HEK293 (cell line): Measurements from ENCODE around the gene TMEM121.

Experiments
- CTCF ChIA-PET: fragments of 350-600 bp; formaldehyde crosslinking; extraction: SDS; loops from one replicate; lab custom pipeline; 2021; ENCODE audit warnings: antibody characterized with exemption; lab: Yijun Ruan, JAX
- POLR2A ChIA-PET: fragments of 300-600 bp; formaldehyde crosslinking; extraction: SDS; loops from one replicate; lab custom pipeline; 2020; ENCODE audit warnings: antibody characterized with exemption, inconsistent platforms; lab: Yijun Ruan, JAX
- H3K27ac ChIP-seq: fragments of 200-500 bp; sonication (Bioruptor generic); 2 replicates; pipeline ENCODE4 v1.5.1; 2014; ENCODE audit warnings: low read depth, low read length, control low read depth, inconsistent platforms; ENCODE audit errors: extremely low read depth
- H3K36me3 ChIP-seq, 2 experiments: fragments of 200-500 bp in 1 of 2; sonication (Bioruptor generic) in 1 of 2; 1 replicate in 1 of 2; 2 replicates in 1 of 2; pipeline ENCODE4 v1.5.1; 2014 to 2017; ENCODE audit warnings: inconsistent platforms in 2 of 2, low read length in 2 of 2; ENCODE audit not compliant: control insufficient read depth in 2 of 2, insufficient read depth in 1 of 2
- H3K4me1 ChIP-seq: fragments of 200-500 bp; sonication (Bioruptor generic); 2 replicates; pipeline ENCODE4 v1.5.1; 2014; ENCODE audit warnings: mild to moderate bottlenecking, low read length, inconsistent platforms; ENCODE audit not compliant: control insufficient read depth, insufficient read depth
- H3K4me3 ChIP-seq: 2 replicates; pipeline ENCODE4 v1.5.1; 2011; ENCODE audit warnings: low read depth, mild to moderate bottlenecking, control low read depth, low read length, moderate library complexity
- H3K9me3 ChIP-seq: fragments of 200-500 bp; sonication (Bioruptor generic); 2 replicates; pipeline ENCODE4 v1.5.1; 2014; ENCODE audit warnings: low read depth, low read length, inconsistent platforms; ENCODE audit not compliant: control insufficient read depth, insufficient read depth
- HIC1 ChIP-seq: fragments of 450-650 bp; formaldehyde crosslinking; IDR thresholded peaks from 2 replicates; pipeline ENCODE4 v1.5.1; 2016; ENCODE audit warnings: missing biosample characterization, missing genetic modification characterization
- HOXA7 ChIP-seq: sonication (generic); formaldehyde crosslinking; IDR thresholded peaks from 2 replicates; pipeline ENCODE4 v1.8.1; 2022; ENCODE audit warnings: missing genetic modification reagents, borderline replicate concordance
- PRDM1 ChIP-seq: fragments of 450-650 bp; formaldehyde crosslinking; IDR thresholded peaks from 2 replicates; pipeline ENCODE4; 2016; ENCODE audit warnings: missing biosample characterization, missing genetic modification characterization
- PRDM2 ChIP-seq: fragments of 450-650 bp; formaldehyde crosslinking; IDR thresholded peaks from 2 replicates; pipeline ENCODE4 v1.5.1; 2016; ENCODE audit warnings: missing biosample characterization, missing genetic modification characterization, borderline replicate concordance
- ZBTB20 ChIP-seq: fragments of 450-650 bp; formaldehyde crosslinking; IDR thresholded peaks from 2 replicates; pipeline ENCODE4 v1.5.1; 2016; ENCODE audit warnings: missing biosample characterization, missing genetic modification characterization
- ZNF114 ChIP-seq: fragments of 450-650 bp; formaldehyde crosslinking; IDR thresholded peaks from 2 replicates; pipeline ENCODE4 v1.5.0; 2017; ENCODE audit warnings: missing biosample characterization, missing genetic modification characterization
- ZNF148 ChIP-seq: fragments of 450-650 bp; formaldehyde crosslinking; IDR thresholded peaks from 2 replicates; pipeline ENCODE4 v1.5.0; 2017; ENCODE audit warnings: missing biosample characterization, missing genetic modification characterization, borderline replicate concordance
- ZNF211 ChIP-seq: fragments of 450-650 bp; formaldehyde crosslinking; IDR thresholded peaks from 2 replicates; pipeline ENCODE4 v1.5.1; 2016; ENCODE audit warnings: low read depth, missing biosample characterization, missing genetic modification characterization
- ZNF223 ChIP-seq: fragments of 450-650 bp; formaldehyde crosslinking; IDR thresholded peaks from 2 replicates; pipeline ENCODE4 v1.5.1; 2016; ENCODE audit warnings: missing biosample characterization, missing genetic modification characterization
- ZNF266 ChIP-seq: fragments of 450-650 bp; formaldehyde crosslinking; IDR thresholded peaks from 2 replicates; pipeline ENCODE4 v1.5.1; 2016; ENCODE audit warnings: missing biosample characterization, missing genetic modification characterization, low read depth
- ZNF280C ChIP-seq: fragments of 450-650 bp; formaldehyde crosslinking; IDR thresholded peaks from 2 replicates; pipeline ENCODE4 v1.5.1; 2016; ENCODE audit warnings: missing biosample characterization, missing genetic modification characterization
- ZNF398 ChIP-seq: fragments of 450-650 bp; formaldehyde crosslinking; IDR thresholded peaks from 2 replicates; pipeline ENCODE4 v1.5.1; 2017; ENCODE audit warnings: missing biosample characterization, missing genetic modification characterization
- ZNF521 ChIP-seq: fragments of 450-650 bp; formaldehyde crosslinking; IDR thresholded peaks from 2 replicates; pipeline ENCODE4 v1.5.1; 2017; ENCODE audit warnings: missing biosample characterization, mild to moderate bottlenecking, missing genetic modification characterization
- ZNF629 ChIP-seq: fragments of 450-650 bp; formaldehyde crosslinking; IDR thresholded peaks from 2 replicates; pipeline ENCODE4 v1.5.1; 2017; ENCODE audit warnings: missing biosample characterization, missing genetic modification characterization
- ZNF639 ChIP-seq: fragments of 450-650 bp; formaldehyde crosslinking; IDR thresholded peaks from 2 replicates; pipeline ENCODE4 v1.5.1; 2016; ENCODE audit warnings: missing biosample characterization, missing genetic modification characterization
- ZNF785 ChIP-seq: fragments of 450-650 bp; formaldehyde crosslinking; IDR thresholded peaks from 2 replicates; pipeline ENCODE4 v1.5.1; 2016; ENCODE audit warnings: missing biosample characterization, missing genetic modification characterization
- ZSCAN16 ChIP-seq: fragments of 450-650 bp; formaldehyde crosslinking; IDR thresholded peaks from 2 replicates; pipeline ENCODE4 v1.5.1; 2016; ENCODE audit warnings: missing biosample characterization, missing genetic modification characterization

Gene TMEM121

GRCh38 chr14:105568859-105569766 lies 42.7 kb downstream of the TMEM121 start (continued):
- no peak for TF ChIP-seq PRDM2 (tag by site-specific recombination)
- no peak for TF ChIP-seq ZBTB20 (tag by site-specific recombination)
- 0 out of 2 replicates have a peak, but pooled peaks have one; percentile 15 for TF ChIP-seq ZNF398 (tag by site-specific recombination)
- TF ChIP-seq ZNF639 (tag by site-specific recombination): 0 out of 2 replicates have a peak, but pooled peaks have one; percentile 48
- no peak for TF ChIP-seq ZSCAN16 (tag by site-specific recombination)
- TF ChIP-seq ZNF211 (tag by site-specific recombination): peak; percentile 100

GRCh38 chr14:105570482-105570881 lies 44.1 kb downstream of the TMEM121 start:
- H3K36me3 ChIP-seq: no peaks in the 10 kb centered on the region
- H3K4me1 ChIP-seq: no peaks in the 10 kb centered on the region
- no peak overlapping the region for H3K27ac ChIP-seq
- H3K4me3 ChIP-seq: no peak overlapping the region
- no peaks in the 10 kb centered on the region for H3K9me3 ChIP-seq
- POLR2A ChIA-PET: no interaction called here
- CTCF ChIA-PET: no interaction called here
- TF ChIP-seq ZNF521 (tag by site-specific recombination): no peak; the same call in 1 of the 2 replicates
- TF ChIP-seq ZNF148 (tag by site-specific recombination): 0 out of 2 replicates have a peak, but pooled peaks have one; percentile 41
- 0 out of 2 replicates have a peak, but pooled peaks have one; percentile 55 for TF ChIP-seq ZNF114 (tag by site-specific recombination)
- no peak for TF ChIP-seq ZNF223
- TF ChIP-seq ZNF785 (tag by site-specific recombination): peak; percentile 41; the same call in 1 of the 2 replicates
- 0 out of 2 replicates have a peak, but pooled peaks have one; percentile 51 for TF ChIP-seq ZNF280C (tag by site-specific recombination)
- TF ChIP-seq HOXA7 (CRISPR knock-in tag): no peak
- TF ChIP-seq ZNF629 (tag by site-specific recombination): no peak
- peak; percentile 68 for TF ChIP-seq ZNF211 (tag by site-specific recombination)
- TF ChIP-seq HIC1 (tag by site-specific recombination): no peak
- peak; percentile 27; the same call in 1 of the 2 replicates for TF ChIP-seq ZNF266 (tag by site-specific recombination)
- TF ChIP-seq PRDM1 (tag by site-specific recombination): no peak
